ENCODE data around the gene DCD.
"Not testable (repeated sequence)": the region's sequence is repeated elsewhere in the genome, so short reads cannot be mapped to it uniquely, and the experiment has no call there.

Gene DCD, protein sequence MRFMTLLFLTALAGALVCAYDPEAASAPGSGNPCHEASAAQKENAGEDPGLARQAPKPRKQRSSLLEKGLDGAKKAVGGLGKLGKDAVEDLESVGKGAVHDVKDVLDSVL

GRCh38 chr12:54648265-54648664 is at the start of gene DCD:
Gene DCD, minus strand, starts transcription at chr12:54648365. Its CDS starts 62 bp downstream, at chr12:54648303.
- no peak for DNase-seq (ENCODE audit: low spot score)

GRCh38 chr12:54697851-54698250 is 49.7 kb upstream of the DCD start:
- no peak for DNase-seq (ENCODE audit: low spot score)

GRCh38 chr12:54692353-54692752 is 44.2 kb upstream of the DCD start:
- DNase-seq (ENCODE audit: low spot score) = no peak

GRCh38 chr12:54689984-54690383 is 41.8 kb upstream of the DCD start:
- DNase-seq (ENCODE audit: low spot score) = no peak

GRCh38 chr12:54689034-54689372 is 40.8 kb upstream of the DCD start:
- no peak for DNase-seq (ENCODE audit: low spot score)

- no peak for DNase-seq (ENCODE audit: low spot score)
These were observed 40.3 kb upstream of the DCD start for GRCh38 chr12:54688309-54689033.

DNA sequence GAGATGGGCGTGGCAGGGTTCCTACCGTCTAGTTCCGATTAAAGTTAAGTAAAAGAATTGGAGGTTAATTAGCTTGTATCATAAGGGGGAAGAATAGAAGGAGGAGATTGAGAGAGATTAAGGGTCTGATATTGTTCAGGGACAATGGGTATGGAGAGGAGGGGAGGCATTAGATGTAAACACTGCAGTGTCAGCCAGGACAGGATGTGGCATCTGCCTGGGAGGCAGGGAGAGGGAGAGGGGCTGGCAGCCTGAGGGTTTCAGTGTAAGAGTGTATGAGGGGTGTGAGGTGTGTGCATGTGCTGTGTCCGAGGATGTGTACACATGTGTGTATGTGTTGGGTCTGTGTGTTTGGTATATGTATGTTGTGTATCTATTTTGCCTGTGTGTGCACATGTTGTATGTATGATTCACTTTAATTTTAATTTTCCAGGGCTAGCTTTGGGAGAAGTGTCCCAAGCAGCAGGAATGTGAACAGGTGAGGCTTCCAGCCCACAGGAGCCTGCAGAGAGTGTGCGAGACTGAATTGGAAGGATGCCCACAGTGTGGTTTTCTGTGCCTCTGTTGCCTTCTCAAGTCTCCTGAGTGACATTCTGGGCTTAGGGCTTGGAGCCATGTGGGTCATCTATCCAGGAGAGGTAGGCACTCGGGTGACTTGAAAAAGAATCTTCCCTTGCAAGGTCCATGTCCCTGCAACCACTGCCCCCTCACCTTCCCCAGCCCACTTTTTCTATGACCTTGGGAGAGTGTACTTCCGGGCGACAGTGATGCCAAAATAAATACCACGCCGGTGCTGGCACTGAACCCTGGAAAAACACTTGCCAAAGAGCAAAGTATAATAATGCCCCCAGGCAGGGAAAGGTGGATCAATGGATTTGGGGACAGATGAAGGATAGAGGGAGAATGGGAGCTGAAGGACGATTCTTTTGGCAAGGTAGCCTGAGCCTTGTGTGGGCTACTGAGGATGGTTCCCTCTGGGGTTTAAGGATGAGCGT is 36.8 kb upstream of the DCD start:
- DNase-seq (ENCODE audit: low spot score) = no peak

DNA sequence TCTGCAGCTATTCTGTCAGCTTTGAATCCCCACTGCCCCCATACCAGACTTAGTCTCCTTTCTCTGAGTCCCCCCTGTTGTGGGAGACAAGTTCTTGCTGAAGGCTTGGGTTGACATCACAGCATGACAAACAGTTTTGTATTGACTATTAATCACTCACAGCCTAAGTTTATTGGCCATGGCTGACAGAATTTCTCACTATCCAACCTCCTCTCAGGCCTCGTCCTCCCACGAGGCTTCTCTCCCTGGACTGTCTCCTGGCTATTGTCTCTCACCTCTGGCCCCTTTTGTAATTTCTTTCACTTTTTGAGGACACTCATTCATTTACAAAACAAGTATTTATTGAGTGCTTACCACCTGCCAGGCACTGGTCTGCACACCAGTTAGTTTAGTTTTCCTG is 35.2 kb upstream of the DCD start:
- DNase-seq (ENCODE audit: low spot score) = no peak

GRCh38 chr12:54682674-54683073 is 34.5 kb upstream of the DCD start:
- DNase-seq (ENCODE audit: low spot score) = no peak

GRCh38 chr12:54680374-54680773 is 32.2 kb upstream of the DCD start:
- peak; percentile 4 for DNase-seq (ENCODE audit: low spot score)

GRCh38 chr12:54678131-54678530 is 30.0 kb upstream of the DCD start:
- no peak for DNase-seq (ENCODE audit: low spot score)

DNA sequence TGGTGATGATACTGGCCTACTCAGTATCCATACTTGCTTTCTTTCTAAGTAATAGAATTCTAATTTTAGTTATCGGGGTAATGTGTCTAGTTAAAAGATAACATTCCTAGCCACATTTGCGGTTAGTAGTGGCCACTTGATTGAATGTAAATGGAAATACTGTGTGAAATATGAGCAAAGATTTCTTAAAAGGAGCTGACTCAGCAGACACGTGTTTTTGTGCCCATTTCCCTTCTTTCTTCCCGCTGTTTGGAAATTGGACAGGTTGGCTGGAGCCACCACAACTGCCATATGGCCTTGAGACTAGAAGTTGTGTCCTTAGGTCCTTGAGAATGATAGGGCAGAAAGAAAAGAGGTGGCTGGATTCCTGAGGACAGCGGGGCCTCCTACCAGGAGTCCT is 19.8 kb upstream of the DCD start:
- DNase-seq (ENCODE audit: low spot score) = no peak

GRCh38 chr12:54666008-54666407 is 17.8 kb upstream of the DCD start:
- DNase-seq (ENCODE audit: low spot score) = no peak

DNA sequence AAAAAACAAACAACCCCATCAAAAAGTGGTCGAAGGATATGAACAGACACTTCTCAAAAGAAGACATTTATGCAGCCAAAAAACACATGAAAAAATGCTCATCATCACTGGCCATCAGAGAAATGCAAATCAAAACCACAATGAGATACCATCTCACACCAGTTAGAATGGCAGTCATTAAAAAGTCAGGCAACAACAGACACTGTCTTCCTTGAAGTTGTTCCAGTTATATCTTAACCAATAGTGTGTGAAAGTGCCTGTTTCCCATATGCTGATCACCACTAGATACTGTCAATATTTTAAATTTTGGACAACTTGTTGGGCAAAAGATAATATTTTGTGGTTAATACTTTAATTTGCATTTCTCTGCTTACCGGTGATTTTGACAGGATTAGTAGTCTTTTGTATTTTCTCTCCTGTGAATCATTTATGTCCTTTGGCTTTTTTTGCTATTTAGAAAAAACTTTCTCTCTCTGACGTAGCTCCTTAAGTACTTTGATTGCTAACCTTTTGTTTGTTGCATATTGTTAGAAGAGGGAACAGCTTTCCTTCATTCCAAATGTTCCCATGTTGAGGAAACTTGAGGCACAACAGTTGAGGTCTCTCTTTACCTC is 17.0 kb upstream of the DCD start:
- not testable (repeated sequence) for DNase-seq (ENCODE audit: low spot score)

- no peak for DNase-seq (ENCODE audit: low spot score)
These were observed 15.4 kb upstream of the DCD start for GRCh38 chr12:54663603-54664002.

GRCh38 chr12:54662026-54662425 is 13.9 kb upstream of the DCD start:
- DNase-seq (ENCODE audit: low spot score) = no peak

DNA sequence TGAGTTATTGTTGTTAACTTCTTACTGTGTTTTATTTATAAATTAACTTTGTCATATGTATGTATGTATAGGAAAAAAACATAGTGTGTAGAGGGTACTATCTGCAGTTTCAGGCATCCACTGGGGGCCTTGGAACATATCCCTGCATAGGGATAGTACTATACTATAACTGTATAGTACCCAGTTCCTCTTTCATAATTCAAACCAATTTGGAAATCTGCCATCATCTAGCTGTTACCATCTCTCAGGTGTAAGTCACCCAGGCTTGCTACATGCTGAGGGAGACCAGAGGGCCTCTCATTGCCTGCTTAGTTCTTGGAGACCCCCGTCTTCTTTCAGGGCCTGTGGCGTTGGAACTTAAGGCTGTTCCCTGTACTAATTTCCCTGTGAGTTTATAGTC is 12.9 kb upstream of the DCD start:
- no peak for DNase-seq (ENCODE audit: low spot score)

DNA sequence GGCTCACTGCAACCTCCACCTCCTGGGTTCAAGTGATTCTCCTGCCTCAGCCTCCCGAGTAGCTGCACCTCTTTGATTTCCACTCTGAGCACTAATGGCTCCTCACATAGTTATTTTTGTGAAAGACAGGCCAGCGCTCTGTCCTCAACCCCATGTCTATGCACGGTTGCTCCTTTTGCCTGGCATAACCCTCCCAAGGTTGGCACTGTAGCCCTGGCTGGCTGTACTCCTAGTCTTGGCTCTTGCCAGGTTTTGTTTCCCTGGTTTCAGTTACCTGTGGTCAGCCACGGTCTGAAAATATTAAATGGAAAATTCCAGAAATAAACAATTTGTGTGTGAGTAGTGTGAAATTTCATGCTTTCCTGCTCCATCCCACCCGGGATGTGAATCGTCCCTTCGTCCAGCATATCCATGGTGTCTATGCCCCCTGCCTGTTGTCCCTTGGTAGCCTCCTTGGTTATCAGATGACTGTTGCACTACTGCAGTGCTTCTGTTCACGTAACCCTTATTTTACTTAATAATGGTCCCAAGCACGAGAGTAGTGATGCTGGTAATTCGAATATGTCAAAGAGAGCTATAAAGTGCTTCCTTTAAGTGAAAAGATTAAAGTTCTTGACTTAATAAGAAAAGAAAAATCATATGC is 12.3 kb upstream of the DCD start:
- DNase-seq (ENCODE audit: low spot score) = no peak

- peak; percentile 15 for DNase-seq (ENCODE audit: low spot score)
These were observed 10.4 kb upstream of the DCD start for GRCh38 chr12:54658306-54659264.

DNA sequence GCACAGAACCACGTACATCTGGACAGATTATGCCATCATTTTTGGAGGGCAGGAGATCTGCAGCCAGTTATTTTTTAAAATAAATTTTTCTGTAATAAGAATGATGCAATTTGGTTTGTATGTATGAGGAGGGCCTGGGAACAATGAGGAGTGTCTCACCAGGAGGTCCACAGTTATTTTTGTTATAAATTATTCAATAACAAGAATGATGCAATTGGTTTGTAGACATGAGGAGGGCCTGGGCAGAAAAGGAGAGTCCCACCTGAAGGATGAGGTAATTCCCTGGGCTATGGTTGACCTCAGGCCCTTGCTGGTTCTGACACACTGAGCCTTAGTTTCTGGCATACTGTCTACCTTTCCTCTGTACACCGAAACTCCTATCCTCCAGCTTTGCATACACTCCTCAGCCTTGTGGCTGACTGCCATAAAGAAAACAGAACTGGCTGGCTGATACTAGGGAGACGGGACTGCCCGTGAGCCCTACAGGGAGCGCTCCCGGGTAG is 9.0 kb upstream of the DCD start:
- no peak for DNase-seq (ENCODE audit: low spot score)

- DNase-seq (ENCODE audit: low spot score) = no peak
These were observed 6.8 kb upstream of the DCD start for GRCh38 chr12:54654926-54655325.

All from hematopoietic multipotent progenitor cell treated with erythropoietin and hydrocortisone succinate and interleukin-3 and kit ligand, for 15 days (in vitro differentiated cells).